Measurements from ENCODE around the gene CIRBP.

Gene CIRBP

GRCh38 chr19:1310853-1311180, 41.7 kb downstream of the CIRBP start:
- H3K4me3 ChIP-seq = no peak overlapping the region
- DNase-seq = no peak
- H3K4me1 ChIP-seq = peaks cover 0 to 8% (median 4%) of the 10 kb centered on the region in 4 donors
- H3K27me3 ChIP-seq = peaks cover 0 to 79% of the 10 kb centered on the region in 2 donors
- TF ChIP-seq CTCF (IDR thresholded peaks at IDR 0.05) = no peak
- H3K9me3 ChIP-seq = no peaks in the 10 kb centered on the region
- H3K36me3 ChIP-seq = no peaks in the 10 kb centered on the region
- H3K27ac ChIP-seq = no peak overlapping the region
- intact Hi-C loops (cut with DNase I; ENCODE audit: low total_unique reads) = no loop called here

GRCh38 chr19:1311543-1312091, 42.5 kb downstream of the CIRBP start:
- peaks cover 0 to 87% of the 10 kb centered on the region in 2 donors for H3K27me3 ChIP-seq
- H3K36me3 ChIP-seq = no peaks in the 10 kb centered on the region
- no peaks in the 10 kb centered on the region for H3K9me3 ChIP-seq
- no peak overlapping the region for H3K4me3 ChIP-seq
- intact Hi-C loops (cut with DNase I; ENCODE audit: low total_unique reads) = no loop called here
- peaks cover 0 to 13% (median 7%) of the 10 kb centered on the region in 4 donors for H3K4me1 ChIP-seq
- H3K27ac ChIP-seq = no peak overlapping the region
- TF ChIP-seq CTCF (IDR thresholded peaks at IDR 0.05) = no peak
- no peak for DNase-seq

- Histone ChIP-seq H3K27me3 (peaks cover 0 to 100% of the 10 kb centered on the region in 2 donors), H3K36me3 (no peaks in the 10 kb centered on the region), H3K27ac (no peak overlapping the region), H3K4me3 (no peak overlapping the region), H3K4me1 (peaks cover 0 to 13% (median 7%) of the 10 kb centered on the region in 4 donors), H3K9me3 (no peaks in the 10 kb centered on the region)
- DNase-seq = no peak
- intact Hi-C loops (cut with DNase I; ENCODE audit: low total_unique reads) = no loop called here
- TF ChIP-seq CTCF (IDR thresholded peaks at IDR 0.05) = no peak
Measured at GRCh38 chr19:1312767-1313694, 43.9 kb downstream of the CIRBP start.

- no peak overlapping the region for H3K27ac ChIP-seq
- H3K27me3 ChIP-seq = peaks cover 0 to 100% of the 10 kb centered on the region in 2 donors
- no peak for TF ChIP-seq CTCF (IDR thresholded peaks at IDR 0.05)
- H3K9me3 ChIP-seq = no peaks in the 10 kb centered on the region
- no peak for DNase-seq
- H3K4me1 ChIP-seq = peaks cover 0 to 19% (median 7%) of the 10 kb centered on the region in 4 donors
- no peaks in the 10 kb centered on the region for H3K36me3 ChIP-seq
- intact Hi-C loops (cut with DNase I; ENCODE audit: low total_unique reads) = no loop called here
- H3K4me3 ChIP-seq = no peak overlapping the region
Measured at GRCh38 chr19:1313695-1314613, 44.8 kb downstream of the CIRBP start.

GRCh38 chr19:1315470-1316166, 46.5 kb downstream of the CIRBP start:
- DNase-seq = no peak
- peaks cover 0 to 20% (median 7%) of the 10 kb centered on the region in 4 donors for H3K4me1 ChIP-seq
- no peaks in the 10 kb centered on the region for H3K9me3 ChIP-seq
- intact Hi-C loops (cut with DNase I; ENCODE audit: low total_unique reads) = loop anchor here (5.0 kb wide), 1 partner anchor 193 kb away; no protein-coding TSS in a partner anchor
- peaks cover 0 to 93% of the 10 kb centered on the region in 2 donors for H3K27me3 ChIP-seq
- H3K36me3 ChIP-seq = no peaks in the 10 kb centered on the region
- TF ChIP-seq CTCF (IDR thresholded peaks at IDR 0.05) = peak; percentile 50 to 53
- H3K4me3 ChIP-seq = peak overlapping the region in 1 of 2 donors; percentile 27
- no peak overlapping the region for H3K27ac ChIP-seq
